Heart left ventricle (tissue), 13 donors: ENCODE data around the gene ATG4A.

Source experiments
- CTCF ChIP-seq, 12 donors: fragments of 200-600 bp; sonication (generic) in 4 of 12; IDR thresholded peaks; one replicate each; pipeline versions ENCODE4 v1.5.0 to v1.8.0; 2018 to 2022; ENCODE audit warnings: antibody characterized with exemption in 12 of 12, mild to moderate bottlenecking in 5 of 12
- POLR2A ChIP-seq, 2 donors: fragments of 450-650 bp; IDR thresholded peaks; one replicate each; pipeline ENCODE4 v1.6.1; 2017; ENCODE audit warnings: antibody characterized with exemption in 2 of 2, mild to moderate bottlenecking in 2 of 2, moderate library complexity in 2 of 2
- donor health status: ischemic (EF 13 %, LVEDD 7.1; RV severe dilation, severe dysfunction).
- donor health status: DM: no; HTN: yes; CAD: no.
- donor health status: DM: no; HTN: no; CAD: no.
- donor health status: ischemic (EF 25% LVEDD 6.9; RV normal size, moderate dysfunction).
- donor health status: ischemic (EF 25% LVEDD 5.7; RV mildly dilated, moderate dysfunction).
- donor health status: ischemic (EF 35%, LVEDD 5.7; RV mildly dilated, moderate dysfunction).
- donor health status: nonischemic (EF 11% LVEDD 7.7; RV severe dilation, severe dysfunction).
- donor health status: DM: yes; HTN: yes; CAD: no.
- donor health status: PGD.
- donor health status: ischemic (EF 29% LVEDD 5.4; RV normal size, mild dysfunction).
- donor health status: nonischemic (EF 23%, LVEDD 6.1; RV moderate dilation, normal function).

- no peak for TF ChIP-seq CTCF (IDR thresholded peaks at IDR 0.05)
- TF ChIP-seq POLR2A (IDR thresholded peaks at IDR 0.05): no peak
Measured at GRCh38 chrX:108049649-108050048, 41.9 kb upstream of the ATG4A start.
